Esophagus squamous epithelium (tissue), 5 donors: ENCODE data around the gene MINDY2. TPM values are rescaled to one million over a fixed set of nuclear protein-coding genes. Genes with fewer than 3 reads are reported as not detected.

Experiments used
- DNase-seq: peaks from one replicate; lab custom pipeline; 2025; lab: John Stamatoyannopoulos, UW
- H3K27ac ChIP-seq, 4 donors: fragments of 200-600 bp; sonication (generic); one replicate each; pipeline ENCODE4 v1.5.1; 2016 to 2019; ENCODE audit warnings: mild to moderate bottlenecking in 1 of 4
- H3K27me3 ChIP-seq, 4 donors: fragments of 200-600 bp; sonication (generic); 1 replicate in 3 of 4; 2 replicates in 1 of 4; pipeline versions ENCODE4 v1.5.1 to v1.6.0; 2017 to 2021; ENCODE audit warnings: antibody characterized with exemption in 1 of 4
- H3K36me3 ChIP-seq, 3 donors: fragments of 200-600 bp; sonication (generic); one replicate each; pipeline ENCODE4 v1.5.1; 2016 to 2019
- H3K4me1 ChIP-seq, 3 donors: fragments of 200-600 bp; sonication (generic); one replicate each; pipeline ENCODE4 v1.5.1; 2017 to 2019
- H3K4me3 ChIP-seq, 4 donors: fragments of 200-600 bp; sonication (generic); 1 replicate in 3 of 4; 2 replicates in 1 of 4; pipeline ENCODE4 v1.5.1; 2016 to 2019; ENCODE audit warnings: mild to moderate bottlenecking in 2 of 4, moderate library complexity in 1 of 4
- H3K9me3 ChIP-seq, 3 donors: fragments of 200-600 bp; sonication (generic); one replicate each; pipeline ENCODE4 v1.5.1; 2016 to 2019
- CTCF ChIP-seq, 6 experiments: fragments of 450-650 bp in 4 of 6; fragments of 200-600 bp in 2 of 6; sonication (generic) in 2 of 6; IDR thresholded peaks; one replicate each; pipeline ENCODE4 v1.5.1; 2016 to 2019; ENCODE audit warnings: antibody characterized with exemption in 6 of 6, mild to moderate bottlenecking in 4 of 6, moderate library complexity in 4 of 6
- POLR2A ChIP-seq, 4 donors: fragments of 450-650 bp; IDR thresholded peaks; one replicate each; pipeline ENCODE4 v1.6.1; 2017; ENCODE audit warnings: antibody characterized with exemption in 4 of 4, mild to moderate bottlenecking in 4 of 4, moderate library complexity in 3 of 4
- WGBS, 2 donors: methylation state at CpG; one replicate each; pipeline ENCODE4 v1.1.5; 2018; 5-methylcytosine and 5-hydroxymethylcytosine counted together
- intact Hi-C: fragments of 100-400 bp; cut with DNase I; formaldehyde crosslinking; loops from one replicate; pipeline ENCODE4 v1.15.0; 2022
- total RNA-seq, 4 donors: library from RNA; depleted of rRNA; stranded (reverse); fragments of >200 nt; gene quantifications; one replicate each; pipeline ENCODE4 v1.1.0, GENCODE V29; 2016
- donor health status: DM: yes; HTN: yes; CAD: no.

MINDY2 gene
- total RNA-seq, 4 donors from 2014 or later = 9.1 to 17.0 (median 13.9) TPM

- TF ChIP-seq CTCF (IDR thresholded peaks at IDR 0.05) = no peak
- no peak for TF ChIP-seq POLR2A (IDR thresholded peaks at IDR 0.05)
- H3K27ac ChIP-seq = no peak overlapping the region
- WGBS, 2 donors = 95 to 96% methylated on average over 4 of the region's 4 CpGs
- intact Hi-C loops = no loop called here
- no peaks in the 10 kb centered on the region for H3K27me3 ChIP-seq
- H3K9me3 ChIP-seq = no peaks in the 10 kb centered on the region
- no peaks in the 10 kb centered on the region for H3K36me3 ChIP-seq
- no peak for DNase-seq
- H3K4me1 ChIP-seq = peaks cover 0 to 11% (median 4%) of the 10 kb centered on the region in 3 donors
- no peak overlapping the region for H3K4me3 ChIP-seq
Observed at GRCh38 chr15:58867926-58868325, 96.8 kb downstream of the MINDY2 start.

- Histone ChIP-seq H3K9me3 (no peaks in the 10 kb centered on the region), H3K4me1 (no peaks in the 10 kb centered on the region), H3K27ac (no peak overlapping the region), H3K27me3 (no peaks in the 10 kb centered on the region), H3K36me3 (no peaks in the 10 kb centered on the region), H3K4me3 (no peak overlapping the region)
- intact Hi-C loops = no loop called here
- TF ChIP-seq POLR2A (IDR thresholded peaks at IDR 0.05) (no peak), CTCF (IDR thresholded peaks at IDR 0.05) (no peak)
- no peak for DNase-seq
- 80 to 85% methylated on average over 4 of the region's 4 CpGs for WGBS, 2 donors
Observed at GRCh38 chr15:58870451-58870850, 99.3 kb downstream of the MINDY2 start.

- DNase-seq = no peak
- WGBS, 2 donors = 67 to 71% methylated on average over 1 of the region's 1 CpG
- H3K36me3 ChIP-seq = peaks cover 3 to 17% (median 5%) of the 10 kb centered on the region in 3 donors
- intact Hi-C loops = no loop called here
- no peak overlapping the region for H3K4me3 ChIP-seq
- no peak overlapping the region for H3K27ac ChIP-seq
- H3K9me3 ChIP-seq = no peaks in the 10 kb centered on the region
- no peak for TF ChIP-seq POLR2A (IDR thresholded peaks at IDR 0.05)
- no peak for TF ChIP-seq CTCF (IDR thresholded peaks at IDR 0.05)
- H3K27me3 ChIP-seq = no peaks in the 10 kb centered on the region
- no peaks in the 10 kb centered on the region for H3K4me1 ChIP-seq
Observed at GRCh38 chr15:58873267-58873666, 102.2 kb downstream of the MINDY2 start.

- H3K4me3 ChIP-seq = no peak overlapping the region
- TF ChIP-seq CTCF (IDR thresholded peaks at IDR 0.05) = no peak
- no peak for TF ChIP-seq POLR2A (IDR thresholded peaks at IDR 0.05)
- intact Hi-C loops = no loop called here
- no peaks in the 10 kb centered on the region for H3K27me3 ChIP-seq
- peaks cover 13 to 37% (median 17%) of the 10 kb centered on the region in 3 donors for H3K36me3 ChIP-seq
- no peak for DNase-seq
- H3K9me3 ChIP-seq = no peaks in the 10 kb centered on the region
- no peak overlapping the region for H3K27ac ChIP-seq
- H3K4me1 ChIP-seq = no peaks in the 10 kb centered on the region
Observed at GRCh38 chr15:58875343-58875742, 104.2 kb downstream of the MINDY2 start.

GRCh38 chr15:58876306-58877106, 105.4 kb downstream of the MINDY2 start:
- no peak for DNase-seq
- Histone ChIP-seq H3K9me3 (no peaks in the 10 kb centered on the region), H3K36me3 (peaks cover 25 to 49% (median 27%) of the 10 kb centered on the region in 3 donors), H3K27ac (no peak overlapping the region), H3K4me3 (no peak overlapping the region), H3K4me1 (no peaks in the 10 kb centered on the region), H3K27me3 (no peaks in the 10 kb centered on the region)
- intact Hi-C loops = no loop called here
- WGBS, 2 donors = 83 to 89% methylated on average over 7 of the region's 7 CpGs
- no peak for TF ChIP-seq POLR2A (IDR thresholded peaks at IDR 0.05)
- no peak for TF ChIP-seq CTCF (IDR thresholded peaks at IDR 0.05)
